Left colon (tissue), 2 donors: ENCODE data around the gene ZNF821. TPM values are rescaled to one million over a fixed set of nuclear protein-coding genes. Genes with fewer than 3 reads are reported as not detected.
A peak's percentile ranks its signal among the peaks of the same experiment; 100 is the strongest.
"Not testable (repeated sequence)": the region's sequence is repeated elsewhere in the genome, so short reads cannot be mapped to it uniquely, and the experiment has no call there.

ENCODE experiments used
- ATAC-seq: fragments of 200-7000 bp; cut with Tn5 transposase; one replicate; pipeline ENCODE4 v1.9.1; 2020; ENCODE audit warnings: mild to moderate bottlenecking, moderate library complexity
- DNase-seq, 2 donors: peaks; one replicate each; pipeline ENCODE4 v3.0.0-alpha.2; 2020
- intact Hi-C, 2 donors: fragments of 100-400 bp; cut with DNase I in 1 of 2; cut with micrococcal nuclease in 1 of 2; formaldehyde crosslinking; loops; one replicate each; pipeline versions ENCODE4 v1.11.2 to v1.14.0; 2022; cut with DNase I, micrococcal nuclease
- total RNA-seq, 2 donors: library from RNA; stranded (reverse); fragmentation: NEBNext Ultra II Directional; extraction: Animal tissue kit (Norgen Biotek cat#: 25700); gene quantifications; one replicate each; pipeline ENCODE4 v1.2.1, GENCODE V29; 2021
- donor health status: DM: no; HTN: no; CAD: no.
- donor health status: DM: yes; HTN: yes; CAD: no.

The ZNF821 gene
- total RNA-seq, 2 donors from 2014 or later: 12.5 to 13.0 TPM

DNA sequence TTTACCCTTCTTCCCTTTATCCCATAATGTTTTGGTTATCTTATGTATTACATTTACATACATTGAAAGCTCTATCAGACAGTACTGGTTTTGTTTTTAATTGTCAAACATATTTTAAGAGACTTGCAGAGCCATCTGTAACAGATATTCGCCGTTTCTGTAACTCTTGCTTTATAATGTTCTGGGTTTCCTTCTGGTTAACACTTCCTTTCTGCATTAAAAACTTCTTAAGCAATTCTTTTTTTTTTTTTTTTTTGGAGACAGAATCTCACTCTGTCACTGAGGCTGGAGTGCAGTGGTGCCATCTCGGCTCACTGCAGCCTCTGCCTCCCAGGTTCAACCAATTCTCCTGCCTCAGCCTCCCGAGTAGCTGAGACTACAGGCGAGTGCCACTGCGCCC lies 21.8 kb upstream of the ZNF821 start:
- DNase-seq, ATAC-seq, intact Hi-C loops: not testable (repeated sequence)

DNA sequence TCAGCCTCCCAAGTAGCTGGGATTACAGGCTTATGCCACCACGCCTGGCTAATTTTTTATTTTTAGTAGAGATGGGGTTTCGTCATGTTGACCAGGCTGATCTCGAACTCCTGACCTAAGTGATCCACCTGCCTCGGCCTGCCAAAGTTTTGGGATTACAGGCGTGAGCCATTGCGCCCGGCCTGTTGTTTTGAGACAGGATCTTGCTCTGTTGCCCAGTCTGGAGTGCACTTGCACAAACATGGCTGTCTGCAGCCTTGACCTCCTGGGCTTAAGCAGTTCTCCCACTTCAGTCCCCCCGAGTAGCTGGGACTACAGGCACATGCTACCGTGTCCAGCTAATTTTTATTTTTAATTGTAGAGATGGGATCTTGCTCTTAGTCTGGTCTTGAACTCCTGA lies 20.3 kb upstream of the ZNF821 start:
- intact Hi-C loops: no loop called here
- no peak for DNase-seq
- no peak for ATAC-seq

DNA sequence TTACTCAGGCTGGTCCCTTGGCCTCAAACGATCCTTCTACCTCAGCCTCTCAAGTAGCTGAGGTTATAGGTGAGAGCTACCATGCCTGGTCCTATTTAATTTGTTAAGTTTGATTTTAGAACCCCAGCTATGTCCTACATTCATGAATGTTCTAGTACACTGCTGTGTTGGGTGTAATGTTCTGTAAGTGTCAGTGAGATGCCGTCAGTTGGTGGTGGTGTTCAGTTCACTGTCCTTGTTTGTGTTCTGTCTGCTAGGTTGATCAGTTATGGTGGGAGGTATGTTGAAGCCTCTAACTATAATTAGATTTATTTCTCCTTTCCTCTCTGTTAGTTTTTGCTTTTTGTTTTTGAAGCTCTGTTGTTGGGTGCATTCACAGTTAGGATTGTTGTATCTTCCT lies 19.6 kb upstream of the ZNF821 start:
- ATAC-seq (no peak), DNase-seq (no peak)
- intact Hi-C loops: no loop called here

DNA sequence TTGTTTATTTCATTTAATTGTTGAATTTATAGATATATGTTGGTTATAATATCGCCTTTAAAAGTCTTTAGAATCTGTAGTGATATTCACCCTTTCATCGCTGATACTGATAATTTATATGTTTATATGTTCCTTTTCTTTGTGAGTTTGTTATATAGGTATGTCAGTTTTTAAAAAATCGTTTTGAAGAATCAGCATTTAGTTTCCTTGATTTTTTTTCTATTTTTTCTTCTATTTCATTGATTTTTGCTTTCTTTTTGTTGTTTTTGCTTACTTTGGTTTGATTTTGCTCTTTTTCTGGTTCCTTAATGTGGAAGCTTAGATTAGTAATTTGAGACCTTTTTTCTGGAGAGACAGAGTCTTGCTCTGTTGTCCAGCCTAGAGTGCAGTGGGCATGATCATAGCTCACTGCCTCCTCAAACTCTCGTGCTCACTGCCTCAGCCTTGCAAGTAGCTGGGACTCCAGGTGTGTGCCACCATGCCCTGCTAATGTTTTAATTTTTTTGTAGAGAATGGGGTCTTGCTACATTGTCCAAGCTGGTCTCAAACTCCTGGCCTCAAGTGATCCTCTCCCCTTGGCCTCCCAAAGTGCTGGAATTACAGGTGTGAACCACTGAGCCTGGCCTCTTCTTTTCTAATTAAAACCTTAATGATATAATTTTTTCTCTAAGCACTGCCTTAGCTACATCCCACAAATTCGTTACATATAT lies 18.8 kb upstream of the ZNF821 start:
- intact Hi-C loops: no loop called here
- DNase-seq: no peak
- ATAC-seq: no peak

DNA sequence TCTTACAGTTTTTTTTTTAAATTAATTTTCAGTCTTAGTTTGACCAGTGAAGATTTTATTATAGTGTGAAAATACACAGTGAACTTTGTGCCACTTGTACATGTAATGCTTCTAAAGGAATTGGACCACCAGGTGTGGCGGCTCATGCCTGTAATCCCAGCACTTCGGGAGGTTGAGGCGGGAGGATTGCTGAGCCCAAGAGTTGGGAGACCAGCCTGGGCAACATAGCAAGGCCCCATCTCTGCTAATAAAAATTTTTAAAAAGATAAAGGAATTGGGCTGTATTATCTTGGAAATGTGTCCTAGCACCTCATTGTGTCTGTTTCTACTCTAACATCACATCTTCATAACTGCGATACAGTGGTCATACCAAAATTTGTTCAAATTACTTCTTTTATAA lies 15.2 kb upstream of the ZNF821 start:
- intact Hi-C loops: no loop called here
- DNase-seq (no peak), ATAC-seq (no peak)

DNA sequence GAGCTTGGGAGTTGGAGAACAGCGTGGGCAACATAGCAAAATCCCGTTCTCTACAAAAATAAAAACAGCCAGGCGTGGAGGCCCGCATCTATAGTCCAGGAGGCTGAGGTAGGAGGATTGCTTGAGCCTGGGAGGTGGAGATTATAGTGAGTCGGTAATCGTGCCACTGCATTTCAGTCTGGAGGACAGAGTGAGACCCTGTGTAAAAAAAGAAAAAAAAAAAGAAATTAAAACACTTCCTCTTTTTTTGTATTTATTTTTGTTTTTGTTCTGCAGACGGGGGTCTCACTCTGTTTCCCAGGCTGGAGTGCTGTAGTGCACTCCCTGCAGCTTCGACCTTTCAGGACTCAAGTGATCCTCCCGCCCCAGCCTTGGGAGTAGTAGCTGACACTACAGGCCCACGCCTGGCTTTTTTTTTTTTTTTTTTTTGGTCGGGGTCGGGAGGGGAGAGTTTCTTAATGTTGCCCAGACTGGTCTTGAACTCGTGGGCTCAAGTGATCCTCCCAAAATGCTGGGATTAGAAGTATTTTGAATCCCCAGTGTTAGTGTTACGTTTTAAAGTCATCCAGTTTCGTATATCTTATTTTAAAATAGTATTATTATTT lies 12.9 kb upstream of the ZNF821 start:
- intact Hi-C loops: no loop called here
- ATAC-seq: no peak
- no peak for DNase-seq

DNA sequence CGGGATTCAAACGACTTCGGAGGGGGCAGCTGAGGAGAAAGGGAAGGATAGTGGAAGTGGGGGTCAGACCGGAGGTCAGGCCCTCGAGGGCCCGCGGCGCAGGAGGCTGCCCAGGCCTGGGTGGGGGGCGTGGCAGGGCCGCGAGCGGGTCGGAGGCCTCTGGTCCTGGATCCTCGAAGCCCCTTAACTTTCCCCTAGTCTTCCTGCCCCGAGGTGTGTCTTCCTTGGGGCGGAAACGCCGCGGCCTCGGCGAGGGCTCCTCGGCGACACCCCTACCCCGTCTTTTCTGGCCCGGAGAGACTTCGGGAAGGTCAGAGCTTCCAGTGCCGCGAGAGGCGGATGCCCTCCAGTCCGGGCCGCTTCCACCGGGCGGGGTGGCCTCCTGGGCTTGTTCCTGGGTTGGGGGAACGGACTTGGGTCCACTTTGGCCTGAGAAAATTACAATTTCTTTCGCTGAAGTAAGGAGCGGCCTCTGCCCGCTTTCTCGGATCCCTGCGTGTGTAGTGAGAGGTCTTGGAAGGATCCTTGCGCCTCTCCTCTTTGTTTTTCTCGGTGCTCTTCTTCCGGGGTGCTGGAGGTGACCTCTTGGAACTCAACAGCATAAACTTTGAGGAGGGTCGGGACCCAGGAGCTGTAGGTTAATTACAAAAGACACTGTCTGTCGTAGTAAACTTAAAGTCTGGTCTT lies 11.8 kb upstream of the ZNF821 start:
- intact Hi-C loops: no loop called here

DNA sequence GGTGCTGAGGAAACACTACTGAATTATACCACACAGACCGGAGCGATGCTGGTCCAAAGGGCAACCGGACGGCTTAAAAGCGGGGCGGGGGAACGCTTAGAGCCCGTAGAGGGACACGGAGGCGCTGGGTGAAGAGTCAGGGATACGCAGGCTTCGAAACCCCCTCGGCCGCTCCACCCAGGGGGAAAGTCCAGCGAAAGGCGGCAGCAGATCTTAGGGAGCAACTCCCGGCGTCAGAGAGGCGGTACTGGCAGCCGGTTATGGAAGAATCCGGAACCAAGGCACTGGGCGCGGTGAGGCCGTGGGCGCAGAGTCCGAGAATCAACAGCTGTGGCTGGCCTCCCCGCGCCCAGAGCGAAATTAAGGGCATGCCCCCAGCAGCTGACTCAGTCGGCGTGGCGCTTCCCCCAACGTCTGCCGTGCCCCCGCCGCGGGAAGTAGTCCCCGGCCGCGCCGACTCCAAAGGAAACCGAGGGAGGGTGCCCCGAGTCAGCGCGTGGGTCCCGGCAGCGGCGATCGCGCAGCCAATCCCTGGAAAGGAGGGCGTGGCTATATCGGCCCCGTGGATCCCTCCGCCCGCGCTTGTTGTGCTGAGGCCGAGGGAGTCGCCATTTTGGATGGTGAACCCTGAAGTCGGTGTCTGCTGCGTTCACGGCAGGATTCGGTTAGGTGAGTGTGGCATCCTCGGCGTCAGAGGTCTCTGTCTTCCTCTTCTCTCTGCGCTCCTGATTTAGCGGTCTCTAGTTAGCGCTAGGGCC lies 11.1 kb upstream of the ZNF821 start, which contains the start of gene IST1:
IST1 (plus strand) TSS at position 611 of the 758 bp plus-strand sequence. CDS start 20,110 bp downstream, outside the sequence.
- intact Hi-C loops: no loop called here
- ATAC-seq (peak; percentile 83), DNase-seq (peak; percentile 98)

More for the DNA sequence above, 11.8 kb upstream of the ZNF821 start:
- ATAC-seq: peak; percentile 43
- DNase-seq: no peak

DNA sequence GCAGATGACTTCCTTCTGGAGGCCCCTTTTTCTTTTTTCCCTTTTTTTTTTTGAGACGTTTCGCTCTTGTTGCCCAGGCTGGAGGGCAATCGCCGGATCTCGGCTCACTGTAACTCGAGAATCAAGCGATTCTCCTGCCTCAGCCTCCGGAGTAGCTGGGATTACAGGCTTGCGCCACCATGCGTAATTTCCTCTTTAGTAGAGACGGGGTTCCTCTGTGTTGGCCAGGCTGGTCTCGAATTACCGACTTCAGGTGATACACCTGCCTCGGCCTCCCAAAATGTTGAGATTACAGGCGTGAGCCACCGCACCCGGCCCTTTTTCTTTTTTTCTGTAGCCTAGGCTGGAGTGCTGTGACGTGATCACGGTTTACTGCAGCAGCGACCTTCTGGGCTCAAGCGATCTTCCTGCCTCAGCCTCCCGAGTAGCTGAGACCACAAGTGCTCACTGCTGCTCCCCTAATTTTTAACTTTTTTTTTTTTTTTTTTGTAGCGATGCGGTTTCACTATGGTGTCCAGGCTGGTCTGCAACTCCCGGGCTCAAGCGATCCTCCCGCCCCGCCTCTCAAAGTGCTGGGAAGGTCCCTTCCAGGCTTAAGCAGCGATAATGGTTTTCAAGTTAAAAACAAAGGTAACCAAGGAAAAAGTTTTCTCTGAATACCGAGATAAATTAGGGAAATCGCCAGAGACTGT lies 10.4 kb upstream of the ZNF821 start:
- ATAC-seq (peak; percentile 14), DNase-seq (peak; percentile 59 to 62)
- intact Hi-C loops: no loop called here

DNA sequence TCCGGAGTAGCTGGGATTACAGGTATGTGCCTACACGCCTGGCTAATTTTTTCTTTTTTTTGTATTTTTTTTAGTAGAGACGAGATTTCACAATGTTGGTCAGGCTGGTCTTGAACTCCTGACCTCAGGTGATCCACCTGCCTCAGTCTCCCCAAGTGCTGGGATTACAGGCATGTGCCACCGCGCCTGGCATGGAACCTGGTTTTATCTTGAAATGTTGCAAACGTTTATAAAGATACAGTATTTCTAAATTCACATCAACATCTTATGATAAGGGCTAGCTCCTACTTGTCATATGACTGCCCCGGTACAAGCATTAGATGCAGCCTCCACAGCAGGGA lies 9.9 kb upstream of the ZNF821 start:
- intact Hi-C loops: no loop called here
- DNase-seq (no peak), ATAC-seq (no peak)

DNA sequence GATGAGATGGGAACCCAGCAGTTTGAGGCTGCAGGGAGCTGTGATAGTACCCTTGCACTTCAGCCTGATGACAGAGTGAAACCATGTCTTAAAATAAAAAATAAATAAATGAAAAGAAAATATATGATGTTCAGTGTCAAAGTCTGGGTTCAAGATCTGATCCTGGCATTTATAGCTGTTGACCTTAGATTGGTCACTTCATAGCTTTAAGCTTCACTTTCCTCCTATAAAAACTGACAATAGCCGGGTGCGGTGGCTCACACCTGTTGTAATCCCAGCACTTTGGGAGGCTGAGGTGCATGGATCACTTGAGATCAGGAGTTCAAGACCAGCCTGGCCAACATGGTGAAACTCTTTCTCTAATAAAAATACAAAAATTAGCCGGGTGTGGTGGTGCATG lies 5.2 kb upstream of the ZNF821 start:
- peak; percentile 61 for ATAC-seq
- no peak for DNase-seq

DNA sequence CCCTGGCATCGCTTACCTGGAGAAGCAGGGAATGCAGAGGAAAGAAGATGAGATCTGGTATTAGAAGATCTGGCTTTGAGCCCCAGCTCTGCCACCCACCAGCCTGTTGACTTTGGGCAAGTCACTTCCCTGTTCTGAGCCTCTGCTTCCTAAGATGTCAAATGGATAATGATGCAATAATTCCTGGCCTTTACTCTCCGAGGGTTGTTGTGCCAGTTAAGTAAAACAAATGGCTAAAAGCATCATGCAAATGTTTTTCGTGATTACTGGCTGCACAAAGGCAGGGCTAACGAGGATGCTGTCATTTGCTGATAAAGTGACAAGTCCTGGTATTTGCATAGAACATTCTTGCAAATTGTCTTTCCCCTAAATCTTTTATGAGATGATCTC lies 1.3 kb upstream of the ZNF821 start:
- intact Hi-C loops: no loop called here
- ATAC-seq: no peak
- peak in 1 of 2 donors; percentile 38 for DNase-seq

More for the DNA sequence above, 5.2 kb upstream of the ZNF821 start:
- intact Hi-C loops: no loop called here

DNA sequence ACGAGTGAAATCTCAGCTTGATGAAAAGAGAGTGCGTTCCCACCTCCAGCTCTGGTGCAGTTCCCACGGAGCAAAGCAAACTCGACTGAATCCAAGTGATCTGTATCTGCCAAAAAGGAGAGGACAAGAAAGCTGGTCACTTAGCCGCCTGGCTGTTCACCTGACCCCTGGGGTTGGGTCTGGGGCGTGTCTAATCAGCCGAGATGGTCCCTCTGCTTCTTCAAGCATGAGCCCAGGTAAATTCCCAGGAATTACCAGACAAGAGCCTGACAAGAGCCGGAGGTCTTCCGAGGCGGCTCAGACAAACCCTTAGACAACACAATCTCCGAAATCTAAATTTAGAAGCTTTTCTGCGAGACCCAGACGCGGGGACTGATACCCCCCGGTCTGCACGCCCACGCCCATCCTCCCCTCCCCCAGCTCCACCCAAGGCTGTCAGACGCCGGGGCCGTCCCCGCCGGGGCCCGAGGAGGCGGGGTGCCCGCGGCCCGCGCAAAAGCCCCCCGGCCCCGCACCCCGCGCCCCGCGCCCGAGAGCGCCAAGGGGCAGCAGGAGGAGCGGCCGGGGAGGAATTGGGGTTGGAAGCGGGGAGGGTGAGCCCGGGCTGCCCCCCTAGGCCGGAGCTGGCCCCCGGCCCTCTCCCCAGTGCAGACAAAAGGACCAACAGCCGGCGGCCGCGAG lies 674 bp downstream of the ZNF821 start:
- ATAC-seq (peak; percentile 44), DNase-seq (peak; percentile 58 to 73)
- intact Hi-C loops: no loop called here

DNA sequence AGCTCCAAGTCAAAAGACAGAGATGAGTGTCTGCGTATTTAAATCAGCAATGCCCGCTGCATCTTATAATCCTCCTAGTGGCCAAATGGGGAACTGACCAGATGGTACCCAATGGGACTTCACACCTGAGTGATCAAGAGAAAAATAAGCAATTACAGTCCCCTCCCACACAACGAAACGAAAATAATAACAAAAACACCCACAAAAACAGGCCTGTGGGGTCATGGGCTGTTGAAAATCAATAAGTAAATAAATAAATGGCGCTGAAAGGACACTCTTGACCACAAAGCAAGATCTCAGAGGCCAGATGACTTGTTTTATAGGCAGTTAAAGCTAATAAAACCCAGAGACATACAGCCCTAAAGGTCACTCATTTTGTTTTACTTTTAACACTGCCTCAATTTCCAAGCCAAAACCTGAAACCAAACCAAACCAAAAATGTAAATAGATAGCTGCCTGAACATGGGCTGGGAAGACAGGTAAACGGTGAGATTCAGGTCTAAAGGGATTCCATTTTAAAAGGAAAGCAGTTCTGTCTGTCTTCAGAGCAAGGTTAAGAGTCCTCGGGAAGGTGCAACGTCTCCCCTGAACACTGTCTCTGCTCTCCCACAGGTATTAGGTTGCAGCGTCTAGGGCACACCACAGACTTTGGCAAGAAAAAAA lies 1.3 kb downstream of the ZNF821 start:
- intact Hi-C loops: no loop called here
- peak; percentile 59 for ATAC-seq

DNA sequence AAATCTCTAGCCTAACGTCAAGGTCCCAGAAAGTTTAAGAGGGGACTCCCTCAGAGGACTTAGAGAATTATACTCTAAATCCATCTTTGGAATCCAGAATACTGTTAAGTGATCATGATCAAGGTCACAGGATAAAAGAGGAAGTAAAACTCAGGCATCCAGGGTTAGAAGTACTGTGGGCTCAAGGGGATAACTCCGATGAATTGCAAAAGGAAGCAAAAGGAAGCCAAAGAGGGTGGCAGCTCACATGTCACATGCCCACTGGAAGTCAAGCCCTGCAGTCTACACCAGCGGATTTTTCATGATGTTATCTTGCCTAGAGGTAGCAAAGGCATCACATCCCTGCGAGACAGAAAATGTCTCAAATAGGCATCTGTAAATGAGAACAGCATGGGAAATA lies 3.8 kb downstream of the ZNF821 start:
- no peak for DNase-seq
- intact Hi-C loops: no loop called here
- ATAC-seq: no peak

More for the DNA sequence above, 1.3 kb downstream of the ZNF821 start:
- peak; percentile 56 to 73 for DNase-seq

DNA sequence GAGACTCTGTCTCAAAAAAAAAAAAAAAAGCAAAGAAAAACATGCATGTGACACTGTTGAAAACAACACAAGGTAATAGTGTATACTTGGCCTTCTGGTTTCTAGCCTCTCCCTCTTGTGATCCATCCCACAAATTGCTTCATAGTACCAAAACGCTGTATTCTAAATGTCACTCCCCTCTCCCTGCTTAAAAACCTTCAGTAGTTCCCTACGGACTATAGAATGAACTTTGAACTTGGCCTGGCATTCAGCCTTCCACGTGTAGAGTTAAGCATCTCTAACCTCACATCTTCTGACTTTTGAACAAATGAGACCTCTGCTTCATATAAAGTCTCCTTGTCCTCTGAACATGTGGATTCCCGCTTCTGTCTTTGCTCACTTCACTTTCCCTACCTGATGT lies 5.1 kb downstream of the ZNF821 start:
- ATAC-seq: no peak
- intact Hi-C loops: no loop called here
- DNase-seq: no peak

DNA sequence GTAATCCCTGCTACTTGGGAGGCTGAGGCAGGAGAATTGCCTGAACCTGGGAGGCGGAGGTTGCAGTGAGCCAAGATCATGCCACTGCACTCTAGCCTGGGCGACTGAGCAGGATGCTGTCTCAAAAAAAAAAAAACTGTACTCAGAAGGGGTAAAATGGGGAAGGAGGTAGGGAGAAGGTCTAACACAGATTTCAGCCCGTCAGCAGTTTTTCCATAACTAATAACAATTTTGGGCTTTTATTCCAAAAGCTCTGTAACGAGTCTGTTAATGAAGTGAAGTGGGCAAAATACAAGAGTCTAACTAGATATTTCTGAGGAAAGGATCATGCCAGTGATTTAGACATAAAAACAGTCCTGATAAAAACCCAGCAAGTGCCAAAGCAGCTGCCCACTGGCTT lies 10.8 kb downstream of the ZNF821 start:
- ATAC-seq (no peak), DNase-seq (no peak)
- intact Hi-C loops: no loop called here

DNA sequence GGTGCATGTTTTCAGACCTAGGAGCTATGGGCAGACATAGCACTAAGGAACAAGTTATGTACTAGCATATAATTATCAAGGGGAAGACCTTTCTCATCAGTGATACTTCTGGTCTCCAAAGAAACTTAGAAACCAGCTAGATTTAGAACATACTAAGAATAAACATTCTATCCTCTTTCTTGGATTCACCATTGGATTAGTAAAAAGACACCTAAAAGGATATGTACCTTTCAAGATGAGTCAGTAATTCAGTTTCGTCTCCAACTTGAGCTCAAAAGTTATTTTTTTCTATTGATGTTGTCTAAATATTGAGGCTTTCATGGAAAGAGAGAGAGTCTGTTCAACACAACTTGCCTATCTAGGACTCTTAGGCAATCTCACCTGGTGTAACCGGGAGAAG lies 13.2 kb downstream of the ZNF821 start:
- ATAC-seq (no peak), DNase-seq (no peak)
- intact Hi-C loops: no loop called here
